OCI-LY1 (cell line): ENCODE data around the gene CHRNA4.

ENCODE experiments used
- H2AFZ ChIP-seq: fragments of 200-600 bp; sonication (generic), shearing (Covaris generic); 2 replicates; pipeline ENCODE4 v1.6.0; 2014; ENCODE audit warnings: antibody characterized with exemption, mild to moderate bottlenecking, low read length
- H3F3A ChIP-seq: fragments of 200-600 bp; sonication (generic), shearing (Covaris generic); 2 replicates; pipeline ENCODE4 v1.6.0; 2014; ENCODE audit warnings: mild to moderate bottlenecking, antibody characterized with exemption, low read length, moderate library complexity; ENCODE audit not compliant: insufficient read depth
- H3K27ac ChIP-seq: fragments of 200-600 bp; sonication (generic); 2 replicates; pipeline ENCODE4 v1.5.1; 2014; ENCODE audit warnings: low read length, mixed run types, mild to moderate bottlenecking, low read depth; ENCODE audit not compliant: poor library complexity, severe bottlenecking
- H3K27me3 ChIP-seq: fragments of 200-600 bp; sonication (generic); 2 replicates; pipeline ENCODE4 v1.6.0; 2014; ENCODE audit warnings: antibody characterized with exemption, mild to moderate bottlenecking, low read length, moderate library complexity; ENCODE audit not compliant: insufficient read depth
- H3K36me3 ChIP-seq: fragments of 200-600 bp; sonication (generic); 2 replicates; pipeline ENCODE4 v1.6.1; 2014; ENCODE audit warnings: mild to moderate bottlenecking, antibody characterized with exemption, low read length, moderate library complexity, mixed read lengths; ENCODE audit not compliant: insufficient read depth
- H3K4me1 ChIP-seq: fragments of 200-600 bp; sonication (generic); 2 replicates; pipeline ENCODE4 v1.5.1; 2014; ENCODE audit warnings: mild to moderate bottlenecking, low read length, moderate library complexity; ENCODE audit not compliant: insufficient read depth, severe bottlenecking
- H3K4me2 ChIP-seq: fragments of 200-600 bp; sonication (generic), shearing (Covaris generic); 2 replicates; pipeline ENCODE4 v1.6.1; 2014; ENCODE audit warnings: low read length
- H3K4me3 ChIP-seq: fragments of 200-600 bp; sonication (generic); 2 replicates; pipeline ENCODE4 v1.5.1; 2014; ENCODE audit warnings: low read length, low read depth, mild to moderate bottlenecking, mixed read lengths; ENCODE audit not compliant: poor library complexity, severe bottlenecking
- H3K79me2 ChIP-seq: fragments of 200-600 bp; shearing (Covaris generic); 2 replicates; pipeline ENCODE4 v1.6.1; 2016; ENCODE audit warnings: mixed run types, low read length, mixed read lengths; ENCODE audit not compliant: insufficient read depth
- H3K9ac ChIP-seq: fragments of 200-600 bp; sonication (generic), shearing (Covaris generic); 2 replicates; pipeline ENCODE4 v1.6.1; 2014; ENCODE audit warnings: mild to moderate bottlenecking, low read length, mixed read lengths
- H3K9me2 ChIP-seq: fragments of 200-600 bp; sonication (generic), shearing (Covaris generic); 2 replicates; pipeline ENCODE4 v1.6.1; 2014; ENCODE audit warnings: low read depth, mild to moderate bottlenecking, low read length, mixed read lengths
- H3K9me3 ChIP-seq: fragments of 200-600 bp; shearing (Covaris generic); 2 replicates; pipeline ENCODE4 v1.6.1; 2014; ENCODE audit warnings: low read length, mixed read lengths
- H4K20me1 ChIP-seq: fragments of 200-600 bp; sonication (generic), shearing (Covaris generic); 2 replicates; pipeline ENCODE4 v1.6.0; 2016; ENCODE audit warnings: mild to moderate bottlenecking, low read length; ENCODE audit not compliant: insufficient read depth
- CTCF ChIP-seq: fragments of 200-600 bp; sonication (generic), shearing (Covaris generic); IDR thresholded peaks from 2 replicates; pipeline ENCODE4 v1.5.1; 2017; ENCODE audit warnings: mild to moderate bottlenecking, antibody characterized with exemption, low read length, moderate library complexity, mixed read lengths
- EZH2 ChIP-seq: fragments of 200-600 bp; sonication (generic), shearing (Covaris generic); IDR thresholded peaks from 2 replicates; pipeline ENCODE4 v1.8.0; 2017; ENCODE audit warnings: borderline replicate concordance, mixed run types, mild to moderate bottlenecking, antibody characterized with exemption, low read length, moderate library complexity, mixed read lengths

CHRNA4 gene

GRCh38 chr20:63362436-63363009 is 1.4 kb upstream of the CHRNA4 start:
- Histone ChIP-seq H3K27ac (no peak overlapping the region), H3K27me3 (0 out of 2 replicates have a peak, but pooled peaks cover 3% of the 10 kb centered on the region), H3K9me2 (no peaks in the 10 kb centered on the region), H3K4me2 (no peak overlapping the region), H3K4me1 (no peaks in the 10 kb centered on the region), H3K79me2 (no peaks in the 10 kb centered on the region), H4K20me1 (no peaks in the 10 kb centered on the region), H3K4me3 (no peak overlapping the region), H2AFZ (no peak overlapping the region), H3F3A (no peaks in the 10 kb centered on the region), H3K9ac (no peak overlapping the region), H3K36me3 (no peaks in the 10 kb centered on the region), H3K9me3 (no peaks in the 10 kb centered on the region)
- TF ChIP-seq EZH2: no peak
- no peak for TF ChIP-seq CTCF

GRCh38 chr20:63361519-63362435 is 628 bp upstream of the CHRNA4 start:
- H3K4me2 ChIP-seq: no peak overlapping the region

More at GRCh38 chr20:63361519-63362435, 628 bp upstream of the CHRNA4 start:
- no peak for TF ChIP-seq CTCF
- no peak for TF ChIP-seq EZH2
- no peak overlapping the region for H3K9ac ChIP-seq
- H3K9me2 ChIP-seq: no peaks in the 10 kb centered on the region
- H3K27me3 ChIP-seq: 0 out of 2 replicates have a peak, but pooled peaks cover 3% of the 10 kb centered on the region
- no peaks in the 10 kb centered on the region for H3K36me3 ChIP-seq
- H3K79me2 ChIP-seq: no peaks in the 10 kb centered on the region
- no peak overlapping the region for H2AFZ ChIP-seq
- H3K4me3 ChIP-seq: no peak overlapping the region
- no peak overlapping the region for H3K27ac ChIP-seq
- no peaks in the 10 kb centered on the region for H4K20me1 ChIP-seq
- no peaks in the 10 kb centered on the region for H3F3A ChIP-seq
- H3K9me3 ChIP-seq: no peaks in the 10 kb centered on the region
- H3K4me1 ChIP-seq: no peaks in the 10 kb centered on the region
